Hepatocyte (in vitro differentiated cells): ENCODE measurements around the gene TULP4.

Experiments
- EZH2 ChIP-seq: fragments of 200-600 bp; sonication (generic); IDR thresholded peaks from 2 replicates; pipeline ENCODE4 v1.6.1; 2016; ENCODE audit warnings: antibody characterized with exemption, mild to moderate bottlenecking, borderline replicate concordance
- EZH2phosphoT487 ChIP-seq: fragments of 200-600 bp; sonication (generic); IDR thresholded peaks from one replicate; pipeline ENCODE4 v1.6.1; 2018; ENCODE audit warnings: antibody characterized with exemption, mild to moderate bottlenecking, low read depth, moderate library complexity; ENCODE audit not compliant: unreplicated experiment, severe bottlenecking
- TF ChIP-seq, protein P1 (sequence below): fragments of 200-600 bp; sonication (generic); IDR thresholded peaks from 2 replicates; pipeline ENCODE4 v1.5.1; 2016; ENCODE audit warnings: antibody characterized with exemption, mild to moderate bottlenecking; ENCODE audit not compliant: poor library complexity

- TF ChIP-seq, protein P1, sequence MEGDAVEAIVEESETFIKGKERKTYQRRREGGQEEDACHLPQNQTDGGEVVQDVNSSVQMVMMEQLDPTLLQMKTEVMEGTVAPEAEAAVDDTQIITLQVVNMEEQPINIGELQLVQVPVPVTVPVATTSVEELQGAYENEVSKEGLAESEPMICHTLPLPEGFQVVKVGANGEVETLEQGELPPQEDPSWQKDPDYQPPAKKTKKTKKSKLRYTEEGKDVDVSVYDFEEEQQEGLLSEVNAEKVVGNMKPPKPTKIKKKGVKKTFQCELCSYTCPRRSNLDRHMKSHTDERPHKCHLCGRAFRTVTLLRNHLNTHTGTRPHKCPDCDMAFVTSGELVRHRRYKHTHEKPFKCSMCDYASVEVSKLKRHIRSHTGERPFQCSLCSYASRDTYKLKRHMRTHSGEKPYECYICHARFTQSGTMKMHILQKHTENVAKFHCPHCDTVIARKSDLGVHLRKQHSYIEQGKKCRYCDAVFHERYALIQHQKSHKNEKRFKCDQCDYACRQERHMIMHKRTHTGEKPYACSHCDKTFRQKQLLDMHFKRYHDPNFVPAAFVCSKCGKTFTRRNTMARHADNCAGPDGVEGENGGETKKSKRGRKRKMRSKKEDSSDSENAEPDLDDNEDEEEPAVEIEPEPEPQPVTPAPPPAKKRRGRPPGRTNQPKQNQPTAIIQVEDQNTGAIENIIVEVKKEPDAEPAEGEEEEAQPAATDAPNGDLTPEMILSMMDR = no peak
- no peak for TF ChIP-seq EZH2phosphoT487
- TF ChIP-seq EZH2 = no peak
Measured at GRCh38 chr6:158337332-158337731, 25.1 kb downstream of the TULP4 start.
